Kidney (tissue), 14 donors: Measurements from ENCODE around the gene OR9Q1. TPM values are rescaled to one million over a fixed set of nuclear protein-coding genes. Genes with fewer than 3 reads are reported as not detected.

ENCODE experiments used
- DNase-seq, 5 donors: peaks; one replicate each; pipeline ENCODE4 v3.0.0-alpha.2; 2013 to 2020
- FAIRE-seq: peaks from 2 replicates; lab custom pipeline; 2012; peaks lifted over from hg19 to GRCh38; lab: Jason Lieb, UNC
- H3K27ac ChIP-seq, 2 donors: one replicate each; pipeline ENCODE4 v1.7.0; 2013; ENCODE audit warnings: low read depth in 2 of 2, low read length in 2 of 2, inconsistent platforms in 1 of 2
- H3K27me3 ChIP-seq: one replicate; pipeline ENCODE4 v1.7.1; 2013; ENCODE audit warnings: low read length, inconsistent platforms; ENCODE audit not compliant: control insufficient read depth, insufficient read depth
- H3K36me3 ChIP-seq, 3 donors: one replicate each; pipeline versions ENCODE4 v1.7.0 to v1.7.1; 2013; ENCODE audit warnings: low read length in 3 of 3, control low read depth in 1 of 3, inconsistent platforms in 1 of 3; ENCODE audit not compliant: insufficient read depth in 3 of 3, control insufficient read depth in 2 of 3
- H3K4me1 ChIP-seq, 3 donors: one replicate each; pipeline versions ENCODE4 v1.7.0 to v1.7.1; 2013; ENCODE audit warnings: low read length in 3 of 3, inconsistent platforms in 1 of 3, low read depth in 1 of 3; ENCODE audit not compliant: control insufficient read depth in 2 of 3, insufficient read depth in 2 of 3
- H3K4me3 ChIP-seq, 3 donors: one replicate each; pipeline versions ENCODE4 v1.7.0 to v1.8.1; 2013; ENCODE audit warnings: low read length in 3 of 3, control low read depth in 1 of 3, inconsistent platforms in 1 of 3
- H3K9ac ChIP-seq, 3 donors: one replicate each; pipeline versions ENCODE4 v1.7.0 to v1.7.1; 2013; ENCODE audit warnings: low read length in 3 of 3, control low read depth in 1 of 3, inconsistent platforms in 1 of 3
- H3K9me3 ChIP-seq, 3 donors: one replicate each; pipeline versions ENCODE4 v1.7.0 to v1.7.1; 2013; ENCODE audit warnings: low read length in 3 of 3, control low read depth in 1 of 3, inconsistent platforms in 1 of 3; ENCODE audit not compliant: control insufficient read depth in 2 of 3, insufficient read depth in 1 of 3
- intact Hi-C: fragments of 100-400 bp; cut with DNase I; formaldehyde crosslinking; loops from one replicate; pipeline ENCODE4 v1.11.1; 2022
- polyA plus RNA-seq: library from polyadenylated mRNA; stranded (reverse); fragments of 350-450 nt; fragmentation: Illumina TruSeq; extraction: RNeasy Lipid Tissue Mini Kit (QIAGEN cat#74804); gene quantifications from one replicate; pipeline ENCODE4 v1.2.3, GENCODE V29; 2014; ENCODE audit warnings: low read depth, low replicate concordance; ENCODE audit not compliant: insufficient read depth
- total RNA-seq: library from RNA; stranded (reverse); fragmentation: NEBNext Ultra II Directional; extraction: Animal tissue kit (Norgen Biotek cat#: 25700); gene quantifications from one replicate; pipeline ENCODE4 v1.2.1, GENCODE V29; 2021
- TF ChIP-seq, protein P1 (sequence below): IDR thresholded peaks from 3 replicates; pipeline ENCODE4 v1.5.1; 2012; ENCODE audit warnings: mild to moderate bottlenecking, moderate library complexity, borderline replicate concordance; ENCODE audit not compliant: insufficient read depth; ENCODE audit errors: extremely low read depth
- donor health status: control.
- donor health status: control.
- donor health status: control.
- donor health status: control.
- donor health status: control.
- donor health status: DM: yes; HTN: yes; CAD: no.
- donor health status: Normal renal cell carcinoma (clear cell type).

The OR9Q1 gene
- total and polyA plus RNA-seq, 2 donors from 2014 or later, result not detected

DNA sequence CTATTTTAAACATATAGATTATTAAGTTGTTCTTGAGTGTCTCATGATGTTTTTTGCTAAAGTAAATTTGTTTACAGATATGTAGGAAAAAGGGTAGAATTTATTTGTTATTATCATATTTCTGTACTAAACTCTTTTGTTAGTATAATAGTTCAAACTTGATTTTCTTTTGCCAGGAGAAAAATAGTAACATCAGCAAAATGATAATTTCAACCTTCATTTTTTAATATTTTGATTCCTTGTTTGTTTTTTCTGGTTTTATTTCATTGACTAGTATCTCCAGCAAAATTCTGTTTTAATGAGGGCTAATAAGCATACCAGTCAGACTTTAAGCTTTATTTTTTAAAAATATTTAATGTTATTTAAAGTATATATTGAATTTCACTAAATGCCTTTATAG is 192.8 kb downstream of the OR9Q1 start:
- Histone ChIP-seq H3K27me3 (no peaks in the 10 kb centered on the region), H3K36me3 (no peaks in the 10 kb centered on the region), H3K4me3 (no peak overlapping the region), H3K4me1 (no peaks in the 10 kb centered on the region), H3K9me3 (no peaks in the 10 kb centered on the region), H3K9ac (no peak overlapping the region), H3K27ac (no peak overlapping the region)
- FAIRE-seq (no peak), DNase-seq (no peak)
- intact Hi-C loops, result no loop called here
- TF ChIP-seq, protein P1, sequence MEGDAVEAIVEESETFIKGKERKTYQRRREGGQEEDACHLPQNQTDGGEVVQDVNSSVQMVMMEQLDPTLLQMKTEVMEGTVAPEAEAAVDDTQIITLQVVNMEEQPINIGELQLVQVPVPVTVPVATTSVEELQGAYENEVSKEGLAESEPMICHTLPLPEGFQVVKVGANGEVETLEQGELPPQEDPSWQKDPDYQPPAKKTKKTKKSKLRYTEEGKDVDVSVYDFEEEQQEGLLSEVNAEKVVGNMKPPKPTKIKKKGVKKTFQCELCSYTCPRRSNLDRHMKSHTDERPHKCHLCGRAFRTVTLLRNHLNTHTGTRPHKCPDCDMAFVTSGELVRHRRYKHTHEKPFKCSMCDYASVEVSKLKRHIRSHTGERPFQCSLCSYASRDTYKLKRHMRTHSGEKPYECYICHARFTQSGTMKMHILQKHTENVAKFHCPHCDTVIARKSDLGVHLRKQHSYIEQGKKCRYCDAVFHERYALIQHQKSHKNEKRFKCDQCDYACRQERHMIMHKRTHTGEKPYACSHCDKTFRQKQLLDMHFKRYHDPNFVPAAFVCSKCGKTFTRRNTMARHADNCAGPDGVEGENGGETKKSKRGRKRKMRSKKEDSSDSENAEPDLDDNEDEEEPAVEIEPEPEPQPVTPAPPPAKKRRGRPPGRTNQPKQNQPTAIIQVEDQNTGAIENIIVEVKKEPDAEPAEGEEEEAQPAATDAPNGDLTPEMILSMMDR, result no peak

DNA sequence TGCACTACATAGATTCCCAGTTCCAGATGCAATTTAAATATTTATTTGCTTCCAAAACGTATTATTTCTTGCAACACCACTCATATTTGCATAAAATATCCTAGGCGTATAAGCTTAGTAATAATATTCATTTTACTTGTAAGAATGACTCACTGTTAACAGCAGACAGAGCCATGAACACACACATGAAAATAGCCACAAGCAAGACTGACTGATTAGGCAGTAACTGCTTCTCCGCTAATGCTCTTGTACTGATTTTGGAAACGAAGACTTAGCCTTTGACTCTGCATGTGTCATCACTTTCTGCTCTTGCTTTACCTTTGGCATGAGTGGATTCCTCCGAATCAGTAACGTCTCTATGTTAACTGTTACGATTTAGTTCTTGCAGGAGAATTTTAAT is 199.0 kb downstream of the OR9Q1 start:
- DNase-seq (no peak), FAIRE-seq (no peak)
- H3K4me1 ChIP-seq, result no peaks in the 10 kb centered on the region
- no peak overlapping the region for H3K4me3 ChIP-seq
- H3K36me3 ChIP-seq, result no peaks in the 10 kb centered on the region
- intact Hi-C loops, result no loop called here
- TF ChIP-seq, protein P1, result no peak
- no peaks in the 10 kb centered on the region for H3K27me3 ChIP-seq
- no peaks in the 10 kb centered on the region for H3K9me3 ChIP-seq
- H3K9ac ChIP-seq, result no peak overlapping the region
- no peak overlapping the region for H3K27ac ChIP-seq

DNA sequence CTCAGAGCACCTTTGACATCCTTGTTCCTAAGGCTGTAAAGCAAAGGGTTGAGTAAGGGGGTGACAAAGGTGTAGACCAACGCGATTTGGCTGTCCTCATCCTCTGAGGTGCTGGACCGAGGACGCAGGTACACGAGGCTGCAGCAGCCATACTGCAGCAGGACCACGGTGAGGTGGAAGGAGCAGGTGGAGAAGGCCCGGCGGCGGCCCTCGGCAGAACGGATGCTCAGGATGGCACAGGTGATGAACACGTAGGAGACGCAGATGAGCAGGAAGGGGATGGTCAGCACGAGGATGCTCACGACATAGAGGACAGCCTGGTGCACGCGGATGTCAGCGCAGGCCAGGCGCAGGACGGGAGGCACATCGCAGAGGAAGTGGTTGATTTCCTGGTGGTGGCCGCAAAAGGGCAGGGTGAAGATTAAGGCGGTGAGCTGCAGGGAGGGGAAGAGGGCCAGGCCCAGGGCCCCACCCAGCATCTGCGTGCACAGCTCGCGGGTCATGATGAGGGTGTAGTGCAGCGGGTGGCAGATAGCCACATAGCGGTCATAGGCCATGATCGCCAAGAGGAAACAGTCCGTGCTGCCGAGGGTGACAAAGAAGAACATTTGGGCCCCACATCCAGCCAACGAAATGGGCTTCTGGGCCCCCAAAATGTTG is 204.4 kb downstream of the OR9Q1 start:
- DNase-seq (no peak), FAIRE-seq (no peak)
- no peaks in the 10 kb centered on the region for H3K9me3 ChIP-seq
- H3K36me3 ChIP-seq, result no peaks in the 10 kb centered on the region
- H3K27me3 ChIP-seq, result no peaks in the 10 kb centered on the region
- H3K4me3 ChIP-seq, result no peak overlapping the region
- intact Hi-C loops, result no loop called here
- TF ChIP-seq, protein P1, result no peak
- no peak overlapping the region for H3K9ac ChIP-seq
- no peaks in the 10 kb centered on the region for H3K4me1 ChIP-seq
- H3K27ac ChIP-seq, result no peak overlapping the region

Other genes starting within 250 kb of the OR9Q1 start
- gene OR6Q1, start 7.1 kb downstream of the OR9Q1 start, total RNA-seq, result not detected
- gene OR6Q1, start 7.1 kb downstream of the OR9Q1 start, polyA plus RNA-seq, result not detected
- not detected for gene OR9I1, start 101.6 kb downstream of the OR9Q1 start, total RNA-seq
- gene OR9I1, start 101.6 kb downstream of the OR9Q1 start, polyA plus RNA-seq, result not detected
- gene OR9Q2, start 165.2 kb downstream of the OR9Q1 start, total RNA-seq, result not detected
- gene OR9Q2, start 165.2 kb downstream of the OR9Q1 start, polyA plus RNA-seq, result not detected
- not detected for gene OR1S2, start 180.3 kb downstream of the OR9Q1 start, total RNA-seq
- not detected for gene OR1S2, start 180.3 kb downstream of the OR9Q1 start, polyA plus RNA-seq
- gene OR1S1, start 188.8 kb downstream of the OR9Q1 start, total RNA-seq, result not detected
- gene OR1S1, start 188.8 kb downstream of the OR9Q1 start, polyA plus RNA-seq, result not detected
- not detected for gene OR10Q1, start 205.0 kb downstream of the OR9Q1 start, total RNA-seq
- not detected for gene OR10Q1, start 205.0 kb downstream of the OR9Q1 start, polyA plus RNA-seq
- not detected for gene OR10W1, start 244.4 kb downstream of the OR9Q1 start, total RNA-seq
- gene OR10W1, start 244.4 kb downstream of the OR9Q1 start, polyA plus RNA-seq, result not detected